Activated naive CD8-positive, alpha-beta T cell treated with anti-CD3 and anti-CD28 coated beads, Interleukin-2, amount 10 ng/mL, durations not matched to agents 7 days and 5 days (primary cell): Measurements from ENCODE around the gene JPH2. TPM values are rescaled to one million over a fixed set of nuclear protein-coding genes. Genes with fewer than 3 reads are reported as not detected.
A peak's percentile ranks its signal among the peaks of the same experiment; 100 is the strongest.

Experiments
- ATAC-seq: fragments of 150-1000 bp; cut with Tn5 transposase; one replicate; pipeline ENCODE4 v1.10.0; 2021; ENCODE audit warnings: low read depth, moderate library complexity
- POLR2A ChIA-PET: fragments of 350-600 bp; sonication (Branson Sonifier 250); formaldehyde crosslinking; loops from one replicate; lab custom pipeline; 2021; ENCODE audit warnings: antibody characterized with exemption; lab: Charles Lee
- DNase-seq: peaks from one replicate; pipeline ENCODE4 v3.0.0; 2021
- H3K27ac Mint-ChIP-seq: one replicate; pipeline ENCODE4 v1.8.0; 2022; ENCODE audit warnings: mild to moderate bottlenecking, mixed read lengths
- H3K27me3 Mint-ChIP-seq: one replicate; pipeline ENCODE4 v1.8.0; 2022; ENCODE audit warnings: mild to moderate bottlenecking, moderate library complexity, mixed read lengths
- H3K36me3 Mint-ChIP-seq: one replicate; pipeline ENCODE4 v1.8.0; 2021; ENCODE audit warnings: mild to moderate bottlenecking, mixed read lengths
- H3K4me1 Mint-ChIP-seq: one replicate; pipeline ENCODE4 v1.8.0; 2021; ENCODE audit warnings: mixed read lengths
- H3K4me3 Mint-ChIP-seq: one replicate; pipeline ENCODE4 v1.8.0; 2022; ENCODE audit warnings: mild to moderate bottlenecking, moderate library complexity, mixed read lengths
- H3K9me3 Mint-ChIP-seq: one replicate; pipeline ENCODE4 v1.8.0; 2021; ENCODE audit warnings: mixed read lengths
- total RNA-seq, 2 experiments: library from RNA; stranded (reverse); gene quantifications; one replicate each; pipeline ENCODE4 v1.2.3, GENCODE V29; 2021

JPH2 gene
- total RNA-seq, 2 experiments from 2014 or later = 0.36 to 0.37 TPM

- Mint-ChIP-seq H3K27me3 (no peaks in the 10 kb centered on the region), H3K36me3 (no peaks in the 10 kb centered on the region), H3K4me1 (peaks cover 29% of the 10 kb centered on the region), H3K27ac (no peak overlapping the region), H3K4me3 (no peak overlapping the region), H3K9me3 (no peaks in the 10 kb centered on the region)
- no peak for ATAC-seq
- DNase-seq = no peak
- POLR2A ChIA-PET = no interaction called here
These were observed 34.5 kb upstream of the JPH2 start for GRCh38 chr20:44221368-44221954.

- no peaks in the 10 kb centered on the region for H3K27me3 Mint-ChIP-seq
- ATAC-seq (no peak), DNase-seq (no peak)
- peaks cover 35% of the 10 kb centered on the region for H3K4me1 Mint-ChIP-seq
- H3K4me3 Mint-ChIP-seq = peak overlapping the region; percentile 68
- H3K27ac Mint-ChIP-seq = peak overlapping the region; percentile 84
- no peaks in the 10 kb centered on the region for H3K36me3 Mint-ChIP-seq
- POLR2A ChIA-PET = interaction anchor here (3.6 kb wide), 1 partner anchor 91 kb away, joined by 34 read pairs; the partner anchor contains the start of gene FITM2
- no peaks in the 10 kb centered on the region for H3K9me3 Mint-ChIP-seq
These were observed 32.8 kb upstream of the JPH2 start for GRCh38 chr20:44219791-44220190.

GRCh38 chr20:44219170-44219730 lies 32.3 kb upstream of the JPH2 start:
- Mint-ChIP-seq H3K4me3 (peak overlapping the region; percentile 68), H3K4me1 (peaks cover 35% of the 10 kb centered on the region), H3K27ac (peak overlapping the region; percentile 84), H3K27me3 (no peaks in the 10 kb centered on the region), H3K36me3 (no peaks in the 10 kb centered on the region), H3K9me3 (no peaks in the 10 kb centered on the region)
- ATAC-seq (no peak), DNase-seq (no peak)
- POLR2A ChIA-PET = interaction anchor here (0.7 to 3.6 kb wide), 5 partner anchors 32 to 761 kb away, joined by 3 to 34 read pairs (median 3); partner anchors contain the start of genes FITM2 and SRSF6

- Mint-ChIP-seq H3K27me3 (no peaks in the 10 kb centered on the region), H3K4me3 (peak overlapping the region; percentile 68), H3K9me3 (no peaks in the 10 kb centered on the region), H3K36me3 (no peaks in the 10 kb centered on the region), H3K27ac (peak overlapping the region; percentile 84), H3K4me1 (peaks cover 35% of the 10 kb centered on the region)
- DNase-seq (no peak), ATAC-seq (peak; percentile 51)
- POLR2A ChIA-PET = interaction anchor here (0.6 to 3.6 kb wide), 9 partner anchors 8 to 760 kb away, joined by 3 to 34 read pairs (median 3); partner anchors contain the start of genes FITM2, GDAP1L1, OSER1 and SRSF6
These were observed 31.5 kb upstream of the JPH2 start for GRCh38 chr20:44218446-44218845.

GRCh38 chr20:44217342-44218092 lies 30.5 kb upstream of the JPH2 start:
- DNase-seq = peak; percentile 63
- ATAC-seq = peak; percentile 54
- Mint-ChIP-seq H3K27ac (peak overlapping the region; percentile 84), H3K27me3 (no peaks in the 10 kb centered on the region), H3K36me3 (no peaks in the 10 kb centered on the region), H3K9me3 (no peaks in the 10 kb centered on the region), H3K4me1 (peaks cover 35% of the 10 kb centered on the region), H3K4me3 (peak overlapping the region; percentile 68)
- POLR2A ChIA-PET = interaction anchor here (0.6 to 3.6 kb wide), 5 partner anchors 7 to 450 kb away, joined by 3 to 34 read pairs (median 3); partner anchors contain the start of genes FITM2 and OSER1

- H3K9me3 Mint-ChIP-seq = no peaks in the 10 kb centered on the region
- no peaks in the 10 kb centered on the region for H3K27me3 Mint-ChIP-seq
- no peaks in the 10 kb centered on the region for H3K36me3 Mint-ChIP-seq
- POLR2A ChIA-PET = no interaction called here
- no peak overlapping the region for H3K4me3 Mint-ChIP-seq
- H3K4me1 Mint-ChIP-seq = peaks cover 45% of the 10 kb centered on the region
- DNase-seq = peak; percentile 70
- no peak for ATAC-seq
- H3K27ac Mint-ChIP-seq = peak overlapping the region; percentile 30
These were observed 28.1 kb upstream of the JPH2 start for GRCh38 chr20:44215125-44215524.

GRCh38 chr20:44212792-44213191 lies 25.8 kb upstream of the JPH2 start:
- Mint-ChIP-seq H3K9me3 (no peaks in the 10 kb centered on the region), H3K4me1 (peaks cover 45% of the 10 kb centered on the region), H3K27ac (no peak overlapping the region), H3K36me3 (no peaks in the 10 kb centered on the region), H3K4me3 (no peak overlapping the region), H3K27me3 (no peaks in the 10 kb centered on the region)
- ATAC-seq (no peak), DNase-seq (no peak)
- POLR2A ChIA-PET = interaction anchor here (3.1 kb wide), 1 partner anchor 98 kb away, joined by 10 read pairs; the partner anchor contains the start of gene FITM2

- no peak for DNase-seq
- peaks cover 42% of the 10 kb centered on the region for H3K4me1 Mint-ChIP-seq
- peaks cover 3% of the 10 kb centered on the region for H3K36me3 Mint-ChIP-seq
- no peak for ATAC-seq
- H3K4me3 Mint-ChIP-seq = peak overlapping the region; percentile 96
- peak overlapping the region; percentile 96 for H3K27ac Mint-ChIP-seq
- POLR2A ChIA-PET = interaction anchor here (0.9 to 3.1 kb wide), 3 partner anchors 16 to 754 kb away, joined by 3 to 10 read pairs (median 7); partner anchors contain the start of gene FITM2
- H3K27me3 Mint-ChIP-seq = no peaks in the 10 kb centered on the region
- no peaks in the 10 kb centered on the region for H3K9me3 Mint-ChIP-seq
These were observed 24.4 kb upstream of the JPH2 start for GRCh38 chr20:44211177-44212039.

- DNase-seq (peak; percentile 99), ATAC-seq (peak; percentile 86)
- Mint-ChIP-seq H3K4me1 (peaks cover 42% of the 10 kb centered on the region), H3K4me3 (peak within 1 kb of the TSS; percentile 96), H3K36me3 (peaks cover 7% of the 10 kb centered on the region), H3K27me3 (no peaks in the 10 kb centered on the region), H3K27ac (peak within 1 kb of the TSS; percentile 96), H3K9me3 (no peaks in the 10 kb centered on the region)
- POLR2A ChIA-PET = interaction anchor here (0.9 to 1.4 kb wide), 4 partner anchors 8 to 753 kb away, joined by 3 to 7 read pairs (median 4); no protein-coding TSS in a partner anchor
These were observed 23.6 kb upstream of the JPH2 start, which contains the start of gene OSER1 for GRCh38 chr20:44210406-44211176. Gene OSER1 (minus strand): TSS chr20:44210771. CDS start chr20:44206957, 3,814 bp downstream.

GRCh38 chr20:44209686-44210405 lies 22.9 kb upstream of the JPH2 start:
- H3K27ac Mint-ChIP-seq = peak overlapping the region; percentile 96
- peaks cover 37% of the 10 kb centered on the region for H3K4me1 Mint-ChIP-seq
- no peak for DNase-seq
- H3K4me3 Mint-ChIP-seq = peak overlapping the region; percentile 96
- H3K36me3 Mint-ChIP-seq = peaks cover 11% of the 10 kb centered on the region
- no peaks in the 10 kb centered on the region for H3K27me3 Mint-ChIP-seq
- H3K9me3 Mint-ChIP-seq = no peaks in the 10 kb centered on the region
- ATAC-seq = no peak
- POLR2A ChIA-PET = interaction anchor here (0.9 to 1.4 kb wide), 4 partner anchors 9 to 753 kb away, joined by 3 to 7 read pairs (median 4); no protein-coding TSS in a partner anchor

GRCh38 chr20:44208770-44209169 lies 21.8 kb upstream of the JPH2 start:
- no peak for DNase-seq
- H3K9me3 Mint-ChIP-seq = no peaks in the 10 kb centered on the region
- POLR2A ChIA-PET = no interaction called here
- peaks cover 12% of the 10 kb centered on the region for H3K36me3 Mint-ChIP-seq
- H3K4me3 Mint-ChIP-seq = peak overlapping the region; percentile 96
- peaks cover 38% of the 10 kb centered on the region for H3K4me1 Mint-ChIP-seq
- H3K27me3 Mint-ChIP-seq = no peaks in the 10 kb centered on the region
- ATAC-seq = no peak
- peak overlapping the region; percentile 8 for H3K27ac Mint-ChIP-seq
